Fibroblast of peridontal ligament (primary cell): Measurements from ENCODE around the gene HDAC2.

Experiments used
- DNase-seq: peaks from one replicate; pipeline ENCODE4 v3.0.0-alpha.2; 2010; ENCODE audit errors: extremely low read depth

HDAC2 gene

GRCh38 chr6:113909224-113909856 lies 61.6 kb downstream of the HDAC2 start:
- DNase-seq, result peak; percentile 95

DNA sequence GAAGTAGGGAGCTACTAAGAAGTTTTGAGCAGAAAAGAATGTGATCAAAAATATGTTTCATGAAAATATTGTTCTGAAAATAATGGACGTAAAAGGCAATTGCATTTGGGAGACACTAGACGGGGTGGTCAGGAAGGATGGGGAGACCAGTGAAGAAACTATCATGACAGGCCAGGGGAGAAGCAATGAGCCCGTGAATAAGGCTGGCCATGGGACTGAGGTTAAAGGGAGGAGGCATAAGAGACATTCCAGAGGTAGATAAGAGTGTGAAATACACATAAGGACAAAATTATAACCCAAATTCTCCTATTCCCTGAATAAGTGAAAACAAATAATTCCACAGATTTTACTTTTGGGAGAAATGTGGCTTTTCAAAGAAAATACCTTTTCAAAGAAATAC lies 62.1 kb downstream of the HDAC2 start:
- no peak for DNase-seq

- peak; percentile 46 for DNase-seq
Observed at GRCh38 chr6:113907102-113907815, 63.7 kb downstream of the HDAC2 start.

DNA sequence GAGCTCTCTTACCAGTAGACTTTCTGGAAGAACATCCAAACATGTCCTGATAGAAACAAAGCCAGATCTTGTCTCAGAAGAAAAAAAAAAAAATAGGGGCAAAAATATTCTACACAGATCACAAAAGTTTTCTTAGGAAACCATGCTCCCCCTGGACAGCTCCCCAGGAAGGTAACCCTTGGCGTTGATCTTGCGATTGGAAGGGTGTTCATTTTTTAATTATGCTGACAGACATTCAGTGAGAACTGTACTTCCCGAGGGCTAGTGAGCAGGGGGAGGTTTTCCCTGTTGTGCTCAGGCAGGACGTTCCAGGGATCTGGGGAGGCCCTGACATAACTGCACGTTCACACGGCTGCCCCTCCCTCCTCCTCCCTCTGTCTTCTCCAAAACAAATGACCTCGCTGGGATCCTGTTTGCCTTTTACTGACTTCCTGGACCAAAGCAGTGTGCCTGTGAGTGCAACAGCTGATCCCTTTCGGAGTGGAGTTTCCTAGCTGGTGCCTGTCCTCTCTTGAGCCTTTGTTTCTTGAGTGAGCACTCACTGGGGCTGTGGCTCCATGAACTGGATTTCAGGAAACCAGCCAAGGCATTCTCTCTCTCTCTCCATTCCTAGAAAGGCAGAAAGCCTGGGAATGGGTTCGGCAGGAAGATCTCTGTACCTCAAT lies 67.2 kb downstream of the HDAC2 start:
- peak; percentile 35 for DNase-seq

DNA sequence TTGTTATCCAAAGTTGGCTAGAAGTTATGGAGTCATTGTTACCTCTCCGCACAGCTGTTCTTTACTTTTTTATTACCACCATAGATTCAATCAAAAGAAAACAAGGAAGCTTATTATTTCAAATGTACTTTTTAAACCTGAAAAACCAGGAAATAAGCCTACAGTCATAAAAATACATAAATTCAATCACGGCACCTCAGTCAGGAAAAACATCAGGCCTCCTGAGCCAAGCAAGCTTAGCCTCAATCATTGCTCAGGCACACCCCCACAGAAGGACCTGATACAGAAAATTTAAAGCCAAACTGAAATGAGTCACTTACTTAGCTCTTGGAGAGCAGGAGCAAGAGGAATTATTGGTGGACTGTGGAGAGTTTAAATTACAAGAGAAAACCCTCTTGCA lies 69.5 kb downstream of the HDAC2 start:
- peak; percentile 77 for DNase-seq

DNA sequence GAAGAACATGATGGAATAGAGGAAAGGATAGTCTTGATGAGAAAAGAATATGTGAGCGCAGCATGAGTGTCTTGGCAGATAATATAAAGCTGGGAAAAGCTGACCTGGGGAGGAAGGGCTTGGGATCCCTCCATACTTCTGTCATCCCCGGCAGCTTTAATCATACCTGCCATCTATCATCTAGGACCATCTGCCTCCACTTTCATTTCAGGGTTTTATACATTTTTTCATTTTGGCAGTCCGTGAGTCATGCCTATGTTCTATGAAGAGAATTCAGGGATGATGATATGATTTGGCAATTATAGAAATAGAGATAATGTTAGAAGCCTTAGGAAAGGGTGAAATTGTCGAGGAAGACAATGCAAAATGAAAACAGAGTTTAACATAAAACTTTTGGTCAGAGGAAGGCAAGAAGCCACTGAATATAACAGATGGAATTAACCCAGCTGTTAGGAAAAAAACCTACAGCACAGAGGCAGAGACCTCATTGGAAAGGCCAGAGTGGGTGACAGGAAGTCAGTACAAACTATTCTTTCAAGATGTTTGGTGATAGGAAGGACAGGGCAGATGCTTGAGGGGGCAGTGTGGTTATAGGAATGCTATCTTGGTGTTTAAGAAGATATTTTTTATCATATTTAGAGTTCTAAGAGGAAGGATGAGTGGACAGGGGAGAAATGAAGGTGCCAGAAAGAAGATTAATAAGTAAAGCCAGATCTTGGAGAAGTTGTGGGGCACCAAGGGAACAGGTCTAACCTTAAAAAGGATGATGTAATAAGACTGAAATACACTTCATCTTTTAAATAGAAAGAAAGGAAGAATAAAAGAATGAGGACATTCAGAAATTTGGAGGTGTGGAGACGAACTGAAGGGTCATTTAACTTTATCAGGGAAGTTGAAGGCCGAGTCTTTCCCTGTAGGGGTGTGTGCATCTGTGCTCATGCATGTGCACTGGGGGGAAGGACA lies 76.0 kb downstream of the HDAC2 start:
- peak; percentile 25 for DNase-seq

DNA sequence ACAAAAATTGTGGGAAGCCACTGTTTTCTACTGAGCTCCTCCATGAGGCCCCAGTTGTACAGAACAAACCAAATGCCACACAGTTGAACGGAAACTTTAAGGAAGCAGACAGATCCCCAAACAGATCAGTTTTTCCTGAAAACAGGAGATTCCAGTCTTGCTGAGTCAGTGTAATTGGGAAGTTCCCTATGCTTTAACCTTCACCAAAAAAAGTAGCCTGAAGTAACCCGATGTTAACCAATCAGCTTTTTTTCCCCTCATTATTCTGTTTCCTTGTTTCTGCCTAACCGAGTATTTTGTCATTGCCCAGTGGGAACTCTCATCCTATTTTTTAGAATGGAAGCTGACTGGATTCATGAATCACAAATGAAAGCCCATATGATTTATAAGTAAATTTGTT lies 77.1 kb downstream of the HDAC2 start:
- DNase-seq, result peak; percentile 86

DNA sequence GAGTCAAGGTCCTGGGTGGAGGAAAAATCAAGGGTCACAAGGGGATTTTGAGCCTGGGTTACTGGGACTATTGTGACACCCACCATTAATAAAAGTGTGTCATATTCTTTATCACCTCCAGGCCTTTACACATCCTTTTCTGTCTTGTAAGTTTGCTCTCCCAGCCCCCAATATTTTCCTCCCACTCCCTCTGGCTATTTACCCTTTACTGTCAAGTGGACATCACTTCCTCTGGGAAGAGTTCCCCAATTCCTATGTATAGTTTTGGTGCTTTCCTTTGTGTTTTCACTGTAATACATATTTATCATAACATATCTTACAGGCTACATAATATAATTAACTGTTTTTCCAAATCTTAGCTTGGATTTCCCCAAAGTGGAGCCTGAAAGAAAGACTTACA lies 77.5 kb downstream of the HDAC2 start:
- DNase-seq, result no peak

DNA sequence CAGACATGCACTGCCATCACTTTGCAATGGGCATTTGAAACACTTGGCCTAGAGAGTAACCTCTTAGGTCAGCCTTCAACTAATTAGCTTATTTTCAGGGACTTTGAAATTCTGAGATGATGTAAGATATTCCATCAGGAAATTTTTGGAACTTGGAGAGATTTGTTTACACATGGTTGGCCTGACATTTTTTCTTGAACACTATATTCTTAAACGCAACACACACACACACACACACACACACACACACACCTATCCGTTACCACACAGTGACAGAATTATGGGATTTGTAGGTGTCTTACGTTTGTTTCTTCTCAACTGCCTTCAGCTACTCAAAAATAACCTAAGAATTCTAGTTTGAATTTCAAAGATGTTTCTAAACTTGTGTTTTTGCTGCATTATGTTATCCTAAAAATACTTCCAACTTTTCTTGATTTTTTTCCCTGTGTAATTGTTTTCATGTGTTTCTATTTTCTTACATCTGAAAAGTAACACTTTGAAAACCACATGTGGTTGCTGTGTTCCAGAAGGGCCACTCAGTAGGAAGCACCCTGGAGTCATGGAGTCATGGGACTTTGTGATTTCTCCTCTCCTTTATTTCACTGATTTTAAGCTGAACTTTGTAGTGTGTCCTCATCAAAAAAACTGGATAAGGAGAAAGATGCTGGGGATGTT lies 81.9 kb downstream of the HDAC2 start:
- peak; percentile 66 for DNase-seq

- no peak for DNase-seq
Observed at GRCh38 chr6:113888493-113888892, 82.5 kb downstream of the HDAC2 start.

DNA sequence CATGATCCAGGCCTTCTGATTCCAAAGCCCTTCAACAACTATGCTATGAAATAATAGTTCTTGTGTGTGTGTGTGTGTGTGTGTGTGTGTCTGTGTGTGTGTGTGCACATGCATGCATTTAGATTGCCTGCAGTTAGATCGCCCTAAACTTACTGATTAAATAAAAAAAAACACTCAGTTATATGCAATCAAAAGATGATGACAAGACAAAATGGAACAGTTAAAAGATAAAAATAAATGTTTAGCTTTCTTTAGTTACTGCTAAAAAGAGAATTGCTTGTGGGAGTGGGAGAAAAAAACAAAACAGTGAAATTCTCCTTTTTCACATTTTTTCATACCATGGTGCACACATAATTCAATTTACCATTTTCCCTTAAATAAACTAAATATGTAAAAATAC lies 84.4 kb downstream of the HDAC2 start:
- DNase-seq, result no peak

DNA sequence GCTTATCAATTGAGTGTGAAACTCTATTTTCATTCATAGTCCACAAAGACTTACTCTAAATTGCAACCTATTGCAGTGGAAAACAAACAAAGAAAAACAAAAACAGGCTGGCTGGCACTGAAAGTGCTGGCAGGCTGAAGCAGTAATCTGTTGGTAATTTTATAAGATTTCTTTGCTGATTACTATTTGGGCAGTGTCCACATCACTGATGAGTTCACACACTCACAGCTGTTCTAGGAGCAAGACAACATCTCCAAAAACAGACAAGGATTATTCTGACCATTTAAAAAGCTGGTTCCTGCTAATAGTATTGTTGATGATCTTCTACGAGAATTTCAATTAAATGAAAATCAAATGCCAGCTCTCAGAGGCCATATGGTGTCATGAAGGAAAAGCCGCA lies 86.9 kb downstream of the HDAC2 start:
- DNase-seq, result no peak
